GM18526 (cell line): ENCODE data around the gene IFNAR2.

Source experiments
- POLR2A ChIP-seq: IDR thresholded peaks from 3 replicates; pipeline ENCODE4 v1.6.1; 2011; ENCODE audit not compliant: insufficient read length; ENCODE audit errors: extremely low read depth

The IFNAR2 gene

DNA sequence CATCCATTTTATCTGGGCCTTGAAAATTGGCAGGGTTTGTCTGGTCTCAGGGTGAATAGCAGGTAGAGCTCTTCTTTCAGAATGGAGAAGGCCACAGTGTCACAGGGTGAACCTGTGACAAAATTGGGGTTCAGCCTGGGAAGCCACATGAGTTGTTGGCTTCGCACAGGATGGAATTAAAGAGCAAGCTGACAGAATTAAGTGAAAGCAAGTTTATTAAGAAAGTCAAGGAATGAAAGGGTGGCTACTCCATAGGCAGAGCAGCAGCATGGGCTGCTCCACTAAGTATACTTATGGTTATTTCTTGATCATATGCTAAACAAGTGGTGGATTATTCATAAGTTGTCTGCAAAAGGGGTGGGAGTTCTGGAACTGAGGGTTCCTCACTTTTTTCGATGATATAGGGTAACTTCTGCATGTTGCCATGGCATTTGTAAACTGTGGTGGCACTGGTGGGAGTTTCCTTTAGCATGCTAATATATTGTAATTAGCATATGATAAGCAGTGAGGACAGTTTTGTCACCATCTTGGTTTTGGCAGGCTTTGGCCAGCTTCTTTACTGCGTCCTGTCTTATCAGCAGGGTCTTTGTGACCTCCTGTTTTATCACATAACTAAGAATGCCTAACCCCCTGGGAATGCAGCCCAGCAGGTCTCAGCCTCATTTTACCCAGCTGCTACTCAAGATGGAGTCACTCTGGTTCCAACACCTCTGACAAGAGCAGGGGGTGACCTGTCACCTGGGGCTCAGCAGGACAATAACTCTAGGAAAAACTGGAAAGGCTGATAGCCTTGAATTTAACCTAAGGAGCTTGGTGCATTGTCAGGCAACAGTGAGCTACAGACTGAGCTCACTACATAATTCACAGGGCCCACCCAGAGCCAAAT is 5.1 kb downstream of the IFNAR2 start:
- TF ChIP-seq POLR2A = no peak

DNA sequence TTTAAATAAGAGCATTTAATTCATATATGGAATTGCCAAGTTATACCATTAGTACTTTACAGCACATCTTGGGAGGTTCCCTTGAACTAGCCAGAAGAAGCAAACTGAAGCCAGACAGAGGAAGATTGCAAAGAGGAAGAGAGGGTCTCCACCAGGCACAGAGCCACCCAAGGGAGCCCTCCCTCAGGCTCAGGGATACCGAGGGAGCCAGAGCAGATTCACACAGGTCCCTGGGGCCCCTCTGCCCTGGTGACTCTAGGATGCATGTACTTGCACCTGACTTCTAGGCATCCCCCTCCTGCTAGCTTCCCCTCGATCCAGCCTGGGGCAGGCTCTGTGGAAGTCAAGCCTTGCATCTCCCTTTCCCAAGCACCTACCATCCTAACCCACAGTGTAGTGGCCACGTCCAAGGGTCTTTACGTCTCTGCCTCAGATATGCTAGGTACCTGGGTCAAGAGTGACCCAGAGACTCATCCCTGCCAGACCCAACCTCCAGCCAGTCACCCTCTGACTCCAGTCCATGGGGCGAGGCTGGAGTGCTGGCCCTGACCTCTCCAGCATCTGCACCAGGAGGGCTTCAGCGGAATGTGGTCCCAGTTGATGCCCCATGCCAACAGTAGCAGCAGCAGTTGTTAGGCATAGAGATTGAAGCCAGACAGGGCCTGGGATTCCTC is 6.4 kb downstream of the IFNAR2 start:
- no peak for TF ChIP-seq POLR2A

DNA sequence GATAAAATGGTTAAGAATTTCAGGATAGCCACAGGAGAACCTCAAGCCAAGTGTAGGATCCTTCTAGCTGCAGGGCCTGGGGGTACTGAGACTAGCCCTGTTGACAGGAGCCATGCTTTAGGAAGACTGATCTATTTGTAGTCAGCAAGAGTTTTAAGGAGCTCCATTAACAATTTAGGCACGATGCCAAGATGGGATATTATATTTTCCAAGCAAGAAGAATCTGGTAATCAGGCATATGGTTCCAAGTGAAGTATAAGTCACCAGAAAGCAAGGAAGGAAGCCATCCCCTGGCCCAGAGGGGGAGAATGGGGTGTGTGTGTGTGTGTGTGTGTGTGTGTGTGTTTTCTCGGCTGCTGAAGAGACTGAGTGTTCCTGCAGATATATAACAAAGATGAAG is 7.0 kb downstream of the IFNAR2 start:
- TF ChIP-seq POLR2A = no peak

DNA sequence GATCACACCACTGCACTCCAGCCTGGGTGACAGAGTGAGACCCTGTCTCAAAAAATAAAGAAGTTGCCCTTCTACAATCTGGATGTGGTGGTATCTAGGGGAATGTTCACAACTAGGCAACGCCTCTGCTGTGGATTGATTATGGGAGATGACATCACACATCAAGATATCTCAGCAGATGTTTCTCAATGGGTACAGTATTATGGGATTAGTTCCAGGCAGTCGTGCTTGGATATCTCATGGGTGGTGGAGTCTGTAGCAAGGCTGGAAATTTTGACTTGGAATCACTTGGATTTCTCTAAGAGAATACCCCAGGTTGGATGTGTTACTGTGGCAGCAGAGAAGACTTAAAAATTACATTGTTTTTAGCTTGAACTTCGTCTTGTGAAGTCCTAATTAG is 7.7 kb downstream of the IFNAR2 start:
- TF ChIP-seq POLR2A = no peak

DNA sequence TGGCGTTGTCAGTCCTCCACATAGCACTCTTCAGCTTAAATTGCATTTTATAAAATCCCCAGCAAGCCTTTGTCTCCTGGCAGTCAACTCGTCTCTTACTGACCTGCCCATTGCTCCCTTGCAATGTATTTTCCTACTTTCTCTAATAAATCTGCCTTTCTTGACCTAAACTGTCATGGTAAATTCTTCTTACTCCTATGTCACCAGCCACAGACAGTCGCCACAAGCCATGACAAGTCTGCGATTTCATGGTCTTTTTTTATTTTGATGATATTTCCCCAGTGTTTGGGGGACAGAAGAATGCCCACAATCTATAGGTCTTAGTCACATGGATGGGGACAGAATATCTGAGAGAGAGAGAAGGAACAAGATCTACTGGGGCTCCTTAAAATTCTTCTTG is 8.4 kb downstream of the IFNAR2 start:
- no peak for TF ChIP-seq POLR2A

DNA sequence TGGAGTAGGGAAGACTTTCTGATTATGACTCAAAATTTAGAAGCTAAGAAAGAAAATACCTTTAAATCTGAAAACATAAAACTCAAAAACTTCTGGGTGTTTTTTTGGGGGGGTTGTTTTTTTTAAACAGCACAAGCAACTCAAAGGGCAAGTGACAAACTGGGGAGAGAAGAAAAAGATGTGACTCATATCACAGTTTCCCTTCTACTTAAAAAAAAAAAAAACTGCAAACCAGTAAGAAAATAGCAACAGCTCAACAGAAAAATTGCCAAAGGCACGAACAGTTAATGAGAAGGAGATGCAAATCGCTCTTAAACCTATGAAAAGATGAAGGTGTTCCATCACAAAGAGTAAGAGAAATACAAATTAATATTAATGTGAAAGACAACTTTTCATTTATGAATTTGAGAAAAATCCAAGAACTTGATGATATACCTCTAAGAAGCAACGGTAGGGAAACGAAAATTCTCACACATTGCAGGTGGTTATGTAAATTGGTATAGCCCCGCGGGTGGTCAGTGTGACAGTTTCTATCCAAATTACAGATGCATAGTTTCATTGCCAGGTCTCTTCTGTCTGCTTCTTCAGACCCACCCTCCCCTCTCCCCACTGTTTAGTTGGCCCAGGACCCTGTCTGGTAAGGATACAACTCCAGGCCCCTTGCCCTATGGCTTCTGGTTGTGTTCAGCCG is 9.0 kb downstream of the IFNAR2 start:
- TF ChIP-seq POLR2A = no peak

DNA sequence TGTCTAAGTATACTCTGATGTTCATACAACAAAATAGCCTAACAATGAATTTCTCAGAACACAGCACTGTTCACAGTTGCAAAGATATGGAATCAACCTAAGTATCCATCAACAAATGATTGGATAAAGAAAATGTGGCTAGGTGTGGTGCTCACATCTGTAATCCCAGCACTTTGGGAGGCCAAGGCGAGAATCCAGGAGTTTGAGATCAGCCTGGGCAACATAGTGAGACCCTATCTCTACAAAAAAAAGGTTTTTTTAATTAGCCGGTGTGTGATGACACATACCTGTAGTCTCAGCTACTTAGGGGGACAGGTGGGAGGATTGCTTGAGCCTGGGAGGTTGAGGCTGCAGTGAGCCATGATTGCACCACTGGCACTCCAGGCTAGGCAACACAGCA is 10.7 kb downstream of the IFNAR2 start:
- TF ChIP-seq POLR2A = no peak

DNA sequence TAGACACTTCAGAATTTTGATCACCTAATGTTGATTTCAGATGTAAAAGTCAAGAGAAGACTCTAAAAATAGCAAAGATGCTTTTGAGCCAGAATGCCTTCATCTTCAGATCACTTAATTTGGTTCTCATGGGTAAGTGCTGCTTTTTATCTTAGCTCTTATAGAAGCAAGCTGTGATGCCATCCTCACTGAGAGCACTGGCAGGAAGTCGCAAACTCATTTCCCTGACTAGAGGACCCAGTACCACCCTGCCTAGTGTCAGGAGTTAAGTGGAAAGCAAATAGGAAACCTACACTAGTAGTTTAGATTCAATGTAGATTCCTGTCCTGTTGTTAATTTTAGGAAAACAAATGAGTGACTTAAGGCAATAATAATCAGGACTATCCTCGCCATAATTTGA is 12.1 kb downstream of the IFNAR2 start:
- no peak for TF ChIP-seq POLR2A

DNA sequence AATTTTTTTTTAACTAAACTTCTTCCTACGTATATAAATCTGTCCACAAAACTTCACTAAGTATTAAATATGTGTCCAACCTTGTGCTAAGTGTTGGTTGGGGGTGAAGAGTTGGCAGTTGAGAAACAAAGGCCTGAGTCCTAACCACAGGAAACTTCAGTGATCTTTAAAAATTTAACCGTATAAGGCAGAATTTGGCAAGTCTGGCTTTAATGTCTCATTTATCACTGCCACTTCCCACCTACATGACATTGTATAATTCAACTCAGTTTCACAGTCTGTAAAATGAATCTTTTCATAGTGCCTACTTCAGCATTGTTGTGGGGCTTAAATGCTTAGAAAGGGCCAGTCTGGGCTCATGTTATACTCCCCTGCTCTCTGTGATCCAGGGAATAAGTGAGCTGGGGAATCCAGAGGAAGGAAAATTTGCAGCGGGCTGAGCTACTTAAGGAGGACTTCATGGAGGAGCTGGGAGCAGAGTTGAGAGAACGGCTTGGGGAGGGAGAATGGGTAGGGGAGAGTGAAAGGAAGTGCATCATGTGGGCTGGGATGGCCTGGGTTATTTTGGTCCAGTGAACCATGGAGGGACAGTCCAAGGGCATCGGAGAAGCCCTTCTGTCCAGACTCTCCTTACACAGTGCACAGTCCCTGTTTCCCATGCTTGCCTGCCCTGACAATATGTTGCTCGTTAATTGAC is 14.5 kb downstream of the IFNAR2 start:
- TF ChIP-seq POLR2A = no peak

DNA sequence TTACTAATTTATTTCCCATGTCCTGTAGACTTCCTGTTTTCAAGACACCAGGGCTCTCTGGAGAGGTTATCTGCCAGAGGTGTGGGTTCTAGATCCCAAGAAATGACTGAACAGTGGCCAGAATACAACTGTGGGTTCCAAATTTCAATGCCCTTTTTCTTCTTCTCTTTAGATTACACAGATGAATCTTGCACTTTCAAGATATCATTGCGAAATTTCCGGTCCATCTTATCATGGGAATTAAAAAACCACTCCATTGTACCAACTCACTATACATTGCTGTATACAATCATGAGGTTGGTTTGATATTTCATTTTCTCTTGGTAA is 15.0 kb downstream of the IFNAR2 start:
- TF ChIP-seq POLR2A = no peak

DNA sequence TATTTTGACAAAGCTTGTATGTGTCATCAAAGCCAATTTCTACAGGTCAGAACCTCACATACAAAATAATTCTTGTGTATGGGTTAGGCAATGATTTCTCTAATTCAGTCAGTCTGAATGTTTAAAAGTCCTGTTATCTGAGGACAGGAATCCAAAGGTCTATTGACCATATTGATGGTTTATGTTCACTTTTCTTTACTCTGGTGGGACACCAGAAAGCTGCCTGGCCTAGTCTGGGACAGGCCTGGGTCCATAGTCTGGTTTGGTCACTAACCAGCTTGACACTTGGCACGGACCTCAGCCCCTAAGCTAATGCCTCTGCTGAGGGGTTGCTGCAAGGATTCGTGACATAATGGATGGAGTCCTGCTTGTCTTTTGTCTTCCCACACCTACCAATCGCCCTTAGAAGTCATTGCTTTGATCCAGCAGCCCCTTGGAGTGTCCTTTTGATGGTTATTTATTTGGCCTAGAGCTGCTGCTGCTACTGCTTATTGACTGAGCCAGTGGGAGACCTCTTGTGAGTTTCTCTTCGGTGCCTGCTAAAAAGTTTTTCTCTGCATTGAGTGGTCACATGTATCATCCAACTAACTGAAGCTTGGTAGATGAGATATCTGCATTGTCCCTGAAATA is 15.7 kb downstream of the IFNAR2 start:
- TF ChIP-seq POLR2A = no peak

DNA sequence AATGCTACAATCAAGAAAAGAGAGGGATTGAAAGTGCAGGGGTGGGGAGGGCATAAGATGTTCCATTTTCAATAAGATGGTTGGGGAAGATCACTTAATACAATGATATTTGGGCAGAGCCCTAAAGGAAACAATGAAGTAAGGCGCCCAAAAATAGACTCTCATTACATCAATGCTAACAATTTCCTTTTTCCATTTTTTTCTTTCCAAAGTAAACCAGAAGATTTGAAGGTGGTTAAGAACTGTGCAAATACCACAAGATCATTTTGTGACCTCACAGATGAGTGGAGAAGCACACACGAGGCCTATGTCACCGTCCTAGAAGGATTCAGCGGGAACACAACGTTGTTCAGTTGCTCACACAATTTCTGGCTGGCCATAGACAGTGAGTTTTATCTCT is 16.8 kb downstream of the IFNAR2 start:
- no peak for TF ChIP-seq POLR2A

DNA sequence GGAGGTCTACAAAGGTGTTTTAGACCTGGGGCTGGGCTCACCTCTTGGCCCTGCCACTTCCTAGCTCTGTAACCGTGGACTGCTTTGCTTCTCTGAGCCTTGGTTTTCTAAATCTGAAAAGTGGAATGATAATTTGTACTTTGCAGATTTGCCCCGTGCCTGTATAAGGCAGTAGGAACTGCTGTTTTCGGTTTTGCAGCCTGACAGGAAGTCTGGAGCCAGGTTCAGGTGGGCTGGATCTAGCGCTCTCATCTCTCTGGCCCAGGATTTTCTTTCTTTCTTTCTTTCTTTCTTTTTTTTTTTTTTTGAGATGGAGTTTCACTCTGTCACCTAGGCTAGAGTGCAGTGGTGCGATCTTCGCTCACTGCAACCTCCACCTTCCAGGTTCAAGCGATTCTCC is 17.2 kb downstream of the IFNAR2 start:
- no peak for TF ChIP-seq POLR2A

DNA sequence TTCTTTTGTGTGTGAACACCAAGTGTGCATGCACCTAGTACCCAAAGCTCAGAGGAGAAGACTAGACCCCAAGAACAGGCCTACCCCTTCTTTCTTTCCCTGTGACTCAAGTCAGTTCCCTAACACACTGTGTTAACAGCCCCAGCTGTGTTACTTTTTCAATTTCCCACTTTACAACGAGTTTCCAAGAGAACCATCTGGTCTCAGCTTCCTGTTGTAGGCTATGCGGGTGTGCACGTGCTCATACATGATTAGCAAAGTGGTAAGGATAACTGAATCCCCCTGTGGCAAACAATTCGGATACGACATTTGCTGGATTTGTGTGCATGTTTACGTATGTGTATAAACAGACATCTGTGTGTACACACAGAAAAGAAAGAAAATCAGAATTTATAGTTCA is 17.9 kb downstream of the IFNAR2 start:
- TF ChIP-seq POLR2A = no peak

DNA sequence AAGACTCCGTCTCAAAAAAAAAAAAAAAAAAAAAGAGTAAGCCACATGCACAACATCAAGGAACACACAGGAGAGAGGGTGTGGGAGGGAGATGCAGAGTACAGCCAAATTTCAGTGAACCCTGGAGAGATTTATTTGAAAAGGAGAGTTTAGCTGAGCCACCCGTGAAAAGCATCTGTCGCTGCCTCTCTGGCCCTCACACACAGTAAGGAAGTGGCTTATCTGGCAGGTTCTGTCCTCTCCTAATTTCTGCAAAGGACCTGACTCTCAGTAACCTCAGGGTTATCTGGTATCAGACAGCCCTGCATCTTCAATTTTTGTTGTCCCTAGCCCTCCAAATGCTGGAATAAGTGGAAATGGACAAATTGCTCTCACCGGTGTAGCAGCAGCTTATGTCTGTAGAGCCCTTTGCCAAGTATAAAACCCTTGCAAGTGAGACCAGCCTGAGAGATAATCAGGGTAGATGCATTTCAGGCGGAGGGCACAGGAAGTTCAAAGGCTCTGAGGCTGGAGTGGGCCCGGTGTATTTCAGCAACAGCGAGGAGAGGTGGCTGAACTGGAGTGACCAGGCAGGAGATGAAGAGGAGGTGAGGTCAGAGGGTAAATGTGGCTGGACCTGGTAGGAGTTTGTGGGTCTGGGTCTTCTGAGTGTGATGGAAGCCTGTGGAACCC is 19.7 kb downstream of the IFNAR2 start:
- no peak for TF ChIP-seq POLR2A
